ENCODE measurements around the gene STUM.

Gene STUM

DNA sequence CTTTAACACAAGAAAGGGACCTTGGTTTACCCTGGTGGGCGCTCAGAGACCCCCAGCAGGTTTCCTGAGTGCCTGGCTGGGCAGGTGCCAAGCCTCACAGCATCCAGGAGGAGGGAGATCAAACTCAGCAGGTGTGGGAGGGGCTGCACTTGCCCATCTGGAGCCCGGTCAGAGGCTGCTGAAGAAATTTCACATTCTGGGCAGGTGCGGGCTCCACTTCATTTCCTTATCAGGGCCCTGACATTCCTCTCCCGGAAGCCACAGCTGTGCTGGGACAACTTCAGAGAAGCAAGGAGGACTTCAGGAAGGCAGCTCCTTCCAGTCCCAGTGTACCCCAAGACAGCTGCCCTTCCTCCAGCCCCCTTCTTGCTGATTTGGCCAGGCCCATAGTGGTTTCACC is 107.6 kb downstream of the STUM start:
- no peak for DNase-seq

- no peak for DNase-seq
These were observed 108.2 kb downstream of the STUM start for GRCh38 chr1:226656601-226657277.

DNA sequence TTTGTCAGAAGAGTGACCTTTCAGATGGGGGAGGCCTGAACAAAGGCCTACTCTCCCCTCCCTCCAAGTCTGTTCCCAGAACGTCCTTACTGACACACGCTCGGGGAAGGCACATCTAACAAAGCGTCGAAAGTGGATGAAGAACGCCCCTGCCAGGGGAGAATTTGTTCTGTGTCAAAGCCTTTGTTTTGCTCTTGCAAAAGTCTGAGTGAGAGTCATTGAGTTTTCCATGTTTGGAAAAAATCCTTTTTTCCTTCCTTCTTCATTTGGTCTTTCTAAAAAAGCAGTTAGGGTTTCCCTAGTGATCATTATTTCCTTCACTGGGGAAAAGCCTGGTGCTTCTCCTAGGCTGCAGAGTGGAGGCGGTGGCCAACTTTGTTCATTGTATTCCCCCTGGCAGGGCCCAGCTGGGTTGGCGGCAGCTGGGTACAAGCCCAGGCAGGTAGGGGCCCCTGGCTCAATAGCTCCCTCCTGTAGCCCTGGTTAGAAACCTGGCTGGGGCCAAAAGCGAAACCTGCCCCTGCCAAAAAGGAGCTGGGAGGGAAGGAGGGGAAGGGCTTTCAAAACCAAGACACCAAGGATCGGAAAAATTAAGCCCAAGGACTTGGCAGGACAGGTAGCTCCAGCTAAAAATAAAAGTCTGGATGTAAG is 109.5 kb downstream of the STUM start:
- no peak for DNase-seq

- no peak for DNase-seq
These were observed 110.1 kb downstream of the STUM start for GRCh38 chr1:226658546-226659125.

All from activated CD4-positive, CD25-positive, alpha-beta regulatory T cell treated with anti-CD3 and anti-CD28 coated beads, Interleukin-2, amount 50 U/mL, for 72 hours (primary cell).